Activated CD4-positive, alpha-beta T cell treated with anti-CD3 and anti-CD28 coated beads for 4 hours (primary cell): ENCODE measurements around the gene GP1BA.
A peak's percentile ranks its signal among the peaks of the same experiment; 100 is the strongest.

Source experiments
- DNase-seq, 2 donors: peaks; one replicate each; pipeline ENCODE4 v3.0.0-alpha.2; 2020

Gene GP1BA

DNA sequence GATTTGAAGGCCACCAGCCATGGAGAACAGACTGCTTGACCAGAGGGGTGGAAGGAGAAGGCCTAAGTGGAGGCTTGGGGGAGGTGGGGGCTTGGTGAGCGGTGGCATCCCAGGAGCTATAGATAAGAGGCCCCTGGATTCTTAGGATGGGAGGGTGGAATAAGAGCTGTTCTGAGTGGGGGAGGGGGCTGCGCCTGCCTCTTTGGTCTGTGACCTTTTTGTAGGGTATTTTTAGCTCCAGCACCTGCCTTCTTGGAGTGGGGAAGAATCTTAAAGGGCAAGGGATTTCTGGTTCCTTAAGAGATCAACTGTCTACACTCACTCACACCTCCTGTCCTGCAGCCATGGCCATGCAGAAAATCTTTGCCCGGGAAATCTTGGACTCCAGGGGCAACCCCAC lies 19.4 kb downstream of the GP1BA start:
- no peak for DNase-seq

DNA sequence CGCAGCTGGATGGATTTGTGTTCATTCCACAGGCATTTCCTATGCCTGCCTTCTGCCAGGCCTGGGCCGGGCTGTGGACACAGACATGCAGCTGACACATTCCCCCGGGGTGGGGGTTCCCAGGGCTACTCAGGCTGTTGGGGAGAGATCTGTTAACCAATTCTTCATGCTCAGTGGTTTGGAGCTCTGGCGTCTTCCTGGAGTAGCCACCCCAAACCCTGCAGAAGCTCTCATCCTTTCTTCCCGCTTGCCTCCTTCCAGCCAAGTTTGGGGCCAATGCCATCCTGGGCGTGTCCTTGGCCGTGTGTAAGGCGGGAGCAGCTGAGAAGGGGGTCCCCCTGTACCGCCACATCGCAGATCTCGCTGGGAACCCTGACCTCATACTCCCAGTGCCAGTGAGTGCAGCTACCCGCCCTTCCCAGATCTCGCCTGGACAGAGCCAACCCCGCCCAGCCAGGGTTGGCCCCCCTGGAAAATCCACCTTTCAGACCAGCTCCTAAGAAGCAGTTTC lies 21.4 kb downstream of the GP1BA start:
- DNase-seq, result no peak

DNA sequence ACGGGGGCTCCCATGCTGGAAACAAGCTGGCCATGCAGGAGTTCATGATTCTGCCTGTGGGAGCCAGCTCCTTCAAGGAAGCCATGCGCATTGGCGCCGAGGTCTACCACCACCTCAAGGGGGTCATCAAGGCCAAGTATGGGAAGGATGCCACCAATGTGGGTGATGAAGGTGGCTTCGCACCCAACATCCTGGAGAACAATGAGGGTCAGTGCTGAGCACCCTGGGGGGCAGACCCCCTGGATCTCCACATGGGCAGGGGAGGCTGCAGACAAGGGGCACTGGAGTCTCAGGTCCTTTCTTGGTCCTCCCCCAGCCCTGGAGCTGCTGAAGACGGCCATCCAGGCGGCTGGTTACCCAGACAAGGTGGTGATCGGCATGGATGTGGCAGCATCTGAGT lies 23.0 kb downstream of the GP1BA start:
- DNase-seq, result no peak

DNA sequence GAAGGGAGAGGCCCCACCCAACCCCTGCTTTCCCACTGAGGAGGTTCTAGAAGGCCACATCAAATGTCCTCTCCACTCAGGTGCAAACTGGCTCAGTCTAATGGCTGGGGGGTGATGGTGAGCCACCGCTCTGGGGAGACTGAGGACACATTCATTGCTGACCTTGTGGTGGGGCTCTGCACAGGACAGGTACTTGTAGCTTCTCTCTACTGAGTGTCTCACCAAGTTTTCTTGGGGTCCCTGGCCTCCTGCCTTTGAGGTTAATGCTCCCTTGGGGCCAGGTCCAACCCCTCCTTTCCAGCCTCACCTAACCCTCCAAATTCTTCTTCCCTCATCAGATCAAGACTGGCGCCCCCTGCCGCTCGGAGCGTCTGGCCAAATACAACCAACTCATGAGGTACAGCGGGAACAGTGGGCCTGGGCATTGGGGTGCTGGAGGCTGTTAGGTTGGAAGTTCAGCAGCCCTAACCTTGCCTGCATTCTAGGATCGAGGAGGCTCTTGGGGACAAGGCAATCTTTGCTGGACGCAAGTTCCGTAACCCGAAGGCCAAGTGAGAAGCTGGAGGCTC lies 24.5 kb downstream of the GP1BA start:
- DNase-seq, result peak; percentile 41 to 49

DNA sequence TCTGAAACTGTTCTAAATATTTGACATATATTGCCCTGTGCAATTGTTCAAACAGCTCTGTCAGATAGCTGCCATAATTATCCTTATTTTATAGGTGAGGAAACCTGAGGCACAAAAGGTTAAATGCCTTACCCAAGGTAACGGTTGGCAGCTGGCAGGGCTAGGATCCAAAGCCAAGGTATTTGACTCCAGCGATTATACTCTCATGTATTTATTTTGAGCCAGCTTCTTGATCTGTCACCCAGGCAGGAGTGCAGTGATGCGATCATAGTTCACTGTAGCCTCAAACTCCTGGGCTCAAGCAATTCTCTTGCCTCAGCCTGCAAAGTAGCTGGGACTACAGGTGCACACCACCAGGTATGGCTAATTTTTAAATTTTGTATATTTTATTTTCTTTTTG lies 26.0 kb downstream of the GP1BA start:
- no peak for DNase-seq

DNA sequence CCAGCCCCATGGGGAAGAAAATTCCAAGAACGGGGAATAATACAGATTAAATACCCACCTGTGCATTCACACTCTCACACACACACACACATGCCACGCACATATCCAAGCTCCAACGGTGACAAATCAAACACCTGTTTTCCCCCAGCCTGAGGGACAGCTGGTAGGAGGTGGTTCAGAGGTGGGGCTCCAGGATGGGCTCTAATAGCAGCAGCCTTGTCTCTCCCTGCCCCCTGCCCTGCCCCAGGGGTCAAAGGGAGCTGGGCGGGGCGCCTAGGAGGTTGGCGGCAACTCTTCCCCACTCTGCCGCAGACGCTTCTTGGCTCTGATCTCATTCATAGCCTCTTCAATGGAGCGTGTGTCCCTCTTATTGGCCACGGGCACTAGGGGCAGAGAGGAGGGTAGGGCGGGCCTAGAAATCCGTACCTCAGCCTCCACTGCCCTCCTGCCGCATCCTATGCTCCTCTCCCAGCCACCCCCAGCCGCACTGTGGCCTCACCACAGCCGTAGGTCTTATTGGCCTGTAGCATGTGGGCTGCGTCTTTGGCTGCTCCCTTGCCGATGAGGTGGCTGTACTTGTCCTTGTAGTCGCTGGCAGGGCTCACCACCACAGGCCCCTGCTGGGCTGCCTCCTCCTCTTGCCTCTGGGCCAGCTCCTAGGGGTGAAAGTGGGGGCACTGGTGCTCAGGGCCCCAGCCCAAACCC lies 27.3 kb downstream of the GP1BA start:
- DNase-seq, result no peak

DNA sequence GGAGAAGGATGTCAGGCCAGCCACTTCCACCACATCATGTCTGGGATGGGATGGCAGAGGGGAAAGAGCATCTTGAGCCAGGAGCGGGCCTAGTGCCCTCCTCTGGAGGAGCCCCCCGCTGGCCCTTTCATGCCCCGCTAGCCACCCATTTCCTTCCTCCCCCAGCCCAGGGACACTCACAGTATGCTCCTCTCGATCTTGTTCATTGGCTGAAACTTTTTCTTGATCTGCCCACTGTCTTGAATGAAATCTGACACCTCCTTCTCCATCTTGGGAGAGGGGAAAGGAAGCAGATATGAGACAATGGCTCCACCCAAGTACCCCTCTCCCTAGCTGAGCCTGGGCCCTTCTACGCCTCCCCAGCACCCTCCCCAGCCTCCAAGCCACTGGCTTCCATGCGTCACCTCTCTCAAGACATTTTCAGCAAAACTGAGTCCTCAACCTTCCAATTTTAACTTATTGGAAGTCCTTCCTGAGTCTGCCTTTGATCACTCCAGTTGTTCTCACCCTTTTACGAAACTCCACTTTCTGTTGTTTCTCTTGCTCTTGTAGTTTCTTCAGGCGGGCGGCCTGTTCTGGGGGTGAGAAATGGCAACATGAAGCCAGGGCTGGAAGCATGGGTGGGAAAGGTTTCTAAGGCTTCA lies 28.3 kb downstream of the GP1BA start:
- no peak for DNase-seq

DNA sequence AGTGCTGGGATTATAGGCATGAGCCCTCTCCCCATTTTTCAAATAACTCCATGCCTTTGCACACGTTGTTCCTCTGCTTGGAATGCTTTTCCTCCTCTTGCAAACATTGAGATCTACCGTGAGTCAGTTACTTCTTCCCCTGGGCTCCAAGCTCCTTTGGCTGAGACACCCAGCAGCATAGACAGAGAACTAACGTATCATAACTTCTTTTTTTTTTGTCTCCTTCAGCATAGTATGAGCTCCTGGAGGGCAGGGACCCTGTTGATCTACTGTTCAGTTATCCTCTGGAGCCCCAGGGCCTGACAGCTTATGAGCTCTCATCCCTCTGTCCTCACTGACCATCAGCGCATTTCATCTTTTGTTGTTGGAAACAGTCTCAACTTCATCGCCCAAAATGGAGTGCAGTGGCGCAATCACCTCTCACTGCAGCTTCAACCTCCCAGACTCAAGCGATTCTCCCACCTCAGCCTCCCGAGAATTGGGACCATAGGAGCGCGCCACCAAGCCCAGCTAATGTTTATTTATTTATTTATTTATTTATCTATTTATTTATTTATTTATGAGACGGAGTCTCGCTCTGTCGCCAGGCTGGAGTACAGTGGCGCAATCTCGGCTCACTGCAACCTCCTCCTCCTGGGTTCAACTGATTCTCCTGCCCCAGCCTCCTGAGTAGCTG lies 33.4 kb downstream of the GP1BA start:
- no peak for DNase-seq

DNA sequence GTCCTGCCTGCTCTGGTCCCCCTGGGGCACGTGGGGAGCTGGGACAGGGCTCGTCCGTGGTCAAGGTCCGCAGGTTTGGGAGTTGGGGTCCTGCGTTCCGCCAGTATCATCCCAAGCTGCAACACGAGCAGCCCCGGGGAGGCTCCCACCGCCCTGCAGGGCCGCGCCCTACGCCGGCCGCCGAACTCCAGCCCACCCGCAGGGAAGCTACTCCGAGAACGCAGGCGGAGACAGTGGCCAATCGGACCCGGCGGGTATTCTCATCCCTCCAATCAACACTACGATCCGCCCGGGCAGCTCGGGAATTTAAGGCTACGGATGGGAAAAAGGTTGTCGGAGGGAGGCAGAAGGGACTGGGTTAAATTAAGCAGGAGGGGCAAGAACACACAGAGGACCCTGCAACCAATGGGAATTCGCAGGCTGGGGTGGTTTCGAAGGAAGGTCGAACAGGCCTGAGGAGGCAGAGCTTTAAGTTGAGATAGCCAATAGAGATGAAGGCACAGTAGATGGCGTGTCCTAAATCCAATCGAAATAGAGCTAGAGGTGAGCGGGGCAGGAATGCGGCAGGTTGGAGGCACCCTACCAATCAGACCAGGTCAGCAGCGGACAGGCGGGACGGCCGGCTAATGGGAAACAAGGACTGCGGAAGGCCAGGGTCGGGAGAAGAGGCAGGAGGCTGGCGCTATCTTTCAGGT lies 34.9 kb downstream of the GP1BA start:
- DNase-seq, result peak; percentile 89 to 92

DNA sequence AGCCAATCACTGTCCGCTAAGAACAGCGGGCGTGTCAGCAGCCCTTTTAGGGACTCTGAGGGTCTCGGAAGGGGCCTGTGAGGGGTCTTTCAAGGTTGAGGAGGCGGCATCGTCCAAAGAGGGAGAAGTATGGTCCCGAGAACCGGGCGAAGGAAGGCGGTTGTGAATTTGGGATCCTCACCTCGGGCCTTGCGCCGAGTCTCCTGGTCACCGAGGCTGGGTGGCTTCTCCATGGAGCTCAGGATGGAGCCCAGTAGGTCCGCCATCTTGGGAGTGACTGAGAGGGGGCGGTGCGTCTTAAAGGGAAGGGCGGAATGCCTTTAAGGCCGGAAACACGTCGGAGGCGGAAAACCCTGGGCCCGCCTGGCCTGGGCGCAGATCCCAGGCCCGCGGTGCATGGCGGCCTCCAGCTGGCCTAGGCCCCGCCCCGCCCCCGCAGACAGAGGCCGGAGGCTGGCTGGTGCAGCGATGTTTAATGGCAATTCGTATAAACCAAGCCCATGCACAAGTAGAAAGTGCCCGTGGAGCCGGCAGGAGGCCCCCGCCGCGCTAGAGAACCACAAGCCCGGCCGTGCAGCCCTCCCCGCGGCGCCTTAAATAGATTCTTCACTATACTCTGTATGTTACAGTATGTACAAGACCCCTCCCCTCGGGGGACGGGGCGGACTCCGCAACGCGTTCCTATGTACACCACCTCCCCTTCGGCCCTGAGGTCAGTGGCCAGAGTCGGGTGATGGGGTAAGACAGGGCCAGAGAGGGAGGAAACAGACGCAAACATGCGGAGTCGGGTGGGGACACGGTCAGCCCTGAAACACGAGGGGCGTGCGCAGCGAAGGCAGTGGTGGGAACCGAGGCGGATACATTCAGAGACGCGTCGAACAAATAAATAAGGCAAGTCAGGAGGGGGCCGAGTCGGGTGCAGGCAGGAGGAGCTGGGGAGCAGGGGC lies 35.7 kb downstream of the GP1BA start, which contains the start of gene SPAG7:
Gene SPAG7, minus strand, starts transcription at position 279 of the 947 bp plus-strand sequence. Its CDS starts 13 bp downstream, at position 266.
- DNase-seq, result peak; percentile 89 to 91

DNA sequence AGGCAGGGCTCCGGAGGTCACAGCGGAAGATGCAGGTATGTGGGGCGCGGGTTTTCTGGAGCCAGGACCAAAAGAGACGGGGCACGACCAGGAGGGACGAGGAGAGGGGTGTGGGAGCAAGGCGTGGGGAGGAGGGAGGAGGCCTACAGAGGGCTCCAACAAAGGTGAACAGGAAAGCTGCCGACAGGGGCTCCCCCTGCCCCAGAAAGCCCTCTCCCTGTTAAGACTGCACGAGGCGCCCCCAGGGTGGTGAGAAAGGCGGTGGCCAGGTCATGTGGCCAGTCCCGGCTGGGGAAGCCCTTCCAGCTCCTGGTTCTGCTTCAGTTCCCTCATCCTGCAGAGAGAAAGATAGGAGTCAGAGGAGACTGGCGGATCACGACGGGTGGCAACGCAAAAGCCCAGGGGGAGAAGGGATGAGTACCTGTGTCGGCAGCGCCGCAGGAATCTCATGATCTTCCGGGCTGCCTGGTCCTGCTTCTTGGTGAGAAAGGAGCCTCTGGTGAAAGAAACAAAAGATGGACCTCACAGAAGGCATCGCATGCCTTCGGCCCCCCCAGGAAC lies 36.5 kb downstream of the GP1BA start:
- DNase-seq, result peak; percentile 37 to 48

DNA sequence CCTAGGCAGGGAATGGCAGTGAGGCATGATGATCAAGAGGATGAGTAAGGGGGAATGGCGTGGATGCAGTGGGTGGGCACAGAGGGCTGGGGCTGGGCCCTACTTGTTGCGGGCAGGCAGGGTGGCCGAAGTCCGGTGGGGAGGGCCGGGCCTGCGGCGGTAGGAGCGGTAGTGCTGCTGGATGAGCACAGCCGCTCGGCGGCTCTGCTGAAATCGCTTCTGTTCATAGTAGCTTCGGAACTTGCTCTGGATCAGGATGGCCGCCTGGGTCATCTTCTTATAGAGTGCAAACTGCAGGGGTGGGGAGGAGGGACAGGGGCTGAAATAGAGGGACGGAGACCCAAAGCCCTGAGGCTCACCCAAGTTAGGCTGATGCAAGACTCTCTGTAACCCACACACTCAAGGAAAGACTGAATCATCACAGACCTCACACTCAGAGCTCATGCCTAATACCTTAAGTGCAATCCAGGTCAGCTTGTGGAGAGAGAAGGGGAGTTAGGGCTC lies 37.0 kb downstream of the GP1BA start:
- peak in 1 of 2 donors; percentile 45 for DNase-seq

DNA sequence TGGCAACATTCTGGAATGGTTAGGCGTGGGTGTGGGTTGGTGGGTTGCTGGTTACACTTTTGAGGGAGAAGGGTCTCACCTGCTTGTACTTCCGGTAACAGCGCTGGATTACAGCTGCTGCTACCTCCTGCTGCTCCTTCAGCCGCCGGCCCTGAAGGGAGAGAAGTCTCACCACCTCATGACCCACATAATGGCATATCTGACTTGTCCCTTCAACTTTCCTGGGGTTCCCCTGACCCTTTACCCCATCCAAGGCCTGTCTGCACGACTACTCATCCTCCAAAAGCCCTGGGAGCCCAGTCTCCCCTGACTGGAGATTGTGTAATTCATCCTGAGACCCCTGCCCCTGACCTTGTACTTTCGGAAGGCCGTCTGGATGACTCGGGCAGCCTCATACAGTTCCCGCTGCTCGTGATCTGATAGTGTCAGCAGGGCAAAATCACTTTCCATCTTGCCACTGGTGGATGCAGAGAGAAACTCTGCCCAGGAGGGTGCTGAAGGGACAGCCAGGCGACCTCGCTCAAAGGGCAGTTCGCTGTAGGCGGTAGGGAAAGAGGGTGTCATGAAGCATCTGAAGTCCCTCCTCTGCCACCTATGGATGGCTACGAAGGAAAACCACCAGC lies 37.6 kb downstream of the GP1BA start:
- peak; percentile 21 to 47 for DNase-seq

DNA sequence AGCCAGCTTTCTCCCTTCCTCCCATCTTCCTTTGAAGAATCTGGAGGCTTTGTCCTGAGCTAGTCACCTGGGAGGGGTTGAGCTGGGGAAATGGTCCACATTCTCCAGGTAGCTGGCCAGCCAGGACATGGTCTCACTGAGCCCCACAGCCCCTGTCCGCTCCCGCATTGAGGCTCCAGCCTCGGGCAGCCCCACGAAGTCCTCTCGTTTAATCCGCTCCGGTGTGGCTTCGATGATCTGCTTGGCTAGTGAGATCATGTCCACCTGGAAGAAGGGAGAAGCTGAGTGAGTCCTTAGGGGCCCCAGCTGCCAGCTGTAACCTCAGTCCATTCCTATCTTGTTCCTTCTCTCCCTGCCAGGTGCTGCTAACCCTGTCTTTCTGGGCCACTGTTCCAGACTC lies 38.2 kb downstream of the GP1BA start:
- DNase-seq, result no peak

DNA sequence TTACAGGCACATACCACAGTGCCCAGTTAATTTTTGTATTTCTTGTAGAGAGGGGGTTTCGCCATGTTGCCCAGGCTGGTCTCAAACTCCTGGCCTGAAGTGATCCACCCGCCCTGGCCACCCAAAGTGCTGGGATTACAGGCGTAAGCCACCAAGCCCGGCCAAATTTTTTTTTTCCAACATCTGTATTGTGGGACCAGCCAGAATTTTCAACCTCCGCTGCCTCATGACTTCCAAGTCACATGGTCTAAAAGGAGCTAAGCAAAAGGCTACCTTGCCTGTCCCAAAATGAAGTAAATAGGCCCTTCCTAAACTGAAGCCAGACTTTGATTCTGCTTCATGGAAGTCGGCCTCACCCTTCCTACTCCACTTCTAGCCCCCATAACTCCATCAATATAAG lies 39.7 kb downstream of the GP1BA start:
- DNase-seq, result no peak

DNA sequence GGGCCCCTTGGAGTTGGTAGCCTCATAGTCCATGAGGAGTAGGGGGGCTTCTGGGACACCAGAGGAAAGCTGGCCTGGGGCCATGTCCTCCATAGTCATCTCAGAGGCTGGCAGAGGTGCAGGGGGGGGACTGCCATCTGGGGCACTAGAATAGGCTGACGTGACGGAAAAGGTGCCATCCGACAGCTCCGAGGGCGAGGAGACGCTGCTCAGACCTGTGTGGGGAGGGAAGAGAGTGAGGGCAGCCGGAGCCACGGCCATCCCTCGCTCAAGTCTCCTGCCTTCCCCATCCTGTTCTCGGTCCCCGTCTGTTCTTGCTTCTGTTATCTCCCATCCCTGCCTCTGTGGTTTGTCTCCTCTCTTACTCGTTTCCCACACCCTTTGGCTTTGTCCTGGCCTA lies 40.2 kb downstream of the GP1BA start:
- DNase-seq, result no peak

DNA sequence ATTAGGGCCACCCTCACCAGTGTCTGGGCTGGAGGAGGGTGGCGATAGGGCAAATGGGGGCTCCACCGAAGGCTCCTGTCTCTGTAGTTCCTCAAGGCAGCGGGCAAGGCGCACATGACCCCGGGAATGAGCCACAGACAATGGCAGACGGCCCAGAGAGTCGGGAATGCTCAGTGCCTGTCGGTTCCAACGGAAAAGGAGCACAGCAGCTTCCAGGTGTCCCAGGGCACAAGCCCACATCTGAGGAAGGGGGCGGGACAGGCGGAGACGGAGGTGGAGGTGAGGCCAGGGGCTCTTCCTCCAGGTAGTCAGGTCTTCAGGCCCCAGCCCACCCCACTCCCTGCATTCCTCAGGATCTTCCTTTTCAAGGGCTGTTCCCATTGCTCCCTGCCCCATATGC lies 40.7 kb downstream of the GP1BA start:
- no peak for DNase-seq

DNA sequence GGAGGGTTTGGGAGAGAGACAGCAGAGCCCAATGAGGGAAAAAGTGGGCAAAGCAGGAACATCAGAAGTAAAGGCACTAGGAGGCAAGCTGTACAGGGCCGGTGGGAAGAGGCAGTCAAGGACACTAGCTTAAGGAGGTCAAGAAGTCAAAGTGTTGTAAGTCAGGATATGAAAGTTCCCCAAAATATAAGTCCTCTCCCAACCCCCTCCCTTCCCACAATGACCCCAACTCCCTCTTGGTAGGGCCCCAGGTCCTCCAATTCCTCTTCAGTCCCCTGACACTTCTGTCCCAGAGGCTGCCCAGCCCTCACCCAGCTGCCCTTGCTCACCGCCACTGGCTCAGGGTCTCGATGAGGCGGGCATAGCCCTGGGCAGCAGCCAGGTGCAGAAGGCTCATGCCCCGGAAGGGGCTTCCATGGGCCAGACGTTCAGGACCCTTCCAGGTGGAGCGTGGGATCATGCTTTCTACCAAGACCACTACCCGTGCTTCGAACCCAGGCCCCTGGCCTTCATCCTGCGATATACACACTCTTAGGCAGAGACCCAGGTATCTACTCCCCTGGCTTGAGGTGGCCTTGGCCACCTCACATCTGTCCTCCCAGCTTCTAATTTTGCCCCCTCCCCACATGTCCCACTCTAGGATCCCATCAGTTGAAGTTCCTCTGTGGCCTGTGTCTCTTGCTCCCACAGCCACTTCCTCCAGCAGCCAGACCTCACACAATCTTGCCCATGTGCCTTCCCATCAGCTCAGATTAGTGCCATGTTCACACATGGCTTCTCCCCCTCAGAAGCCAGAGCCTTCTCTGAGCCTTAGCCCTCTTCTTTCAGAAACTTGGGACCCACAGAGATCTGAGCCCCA lies 41.4 kb downstream of the GP1BA start:
- no peak for DNase-seq

DNA sequence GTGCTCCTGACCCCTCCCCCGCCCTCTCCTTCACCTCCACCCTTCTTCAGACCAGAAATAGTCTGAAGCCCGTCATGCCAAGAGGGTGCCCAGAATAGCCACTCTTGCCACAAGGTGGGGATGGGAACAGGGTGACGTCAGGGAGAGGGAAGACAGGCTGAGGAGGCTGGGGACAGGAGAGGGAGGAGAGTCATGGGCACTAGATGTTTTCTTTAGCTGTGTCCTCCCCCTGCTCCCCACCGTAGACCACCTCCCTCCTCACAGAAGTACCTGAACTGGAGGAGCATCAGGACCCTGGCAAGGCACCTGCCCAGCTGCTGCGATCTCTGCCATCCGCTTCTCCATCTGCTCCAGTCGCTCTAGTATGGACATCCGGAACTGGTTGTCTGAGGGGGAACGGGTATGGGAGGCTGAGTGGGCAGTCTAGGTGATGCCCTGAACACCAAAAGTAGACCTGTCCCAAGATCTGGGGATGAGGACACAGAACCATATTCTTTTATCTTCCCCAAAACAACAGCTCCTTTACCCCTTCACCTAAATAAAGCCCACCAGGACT lies 42.1 kb downstream of the GP1BA start:
- no peak for DNase-seq
